PFSK-1 (cell line): ENCODE data around the gene ATG7.

ENCODE experiments used
- POLR2AphosphoS5 ChIP-seq: IDR thresholded peaks from 2 replicates; pipeline ENCODE4 v1.6.1; 2012; ENCODE audit warnings: low read depth, mild to moderate bottlenecking, control low read depth, low read length, moderate library complexity
- REST ChIP-seq, 2 experiments: IDR thresholded peaks; 2 replicates each; pipeline versions ENCODE4 v1.6.1 to v1.8.0; 2011 to 2012; ENCODE audit warnings: low read depth in 2 of 2, low read length in 2 of 2, control low read depth in 1 of 2, inconsistent platforms in 1 of 2, mild to moderate bottlenecking in 1 of 2, moderate library complexity in 1 of 2; ENCODE audit not compliant: insufficient read depth in 1 of 2
- SIN3A ChIP-seq: IDR thresholded peaks from 2 replicates; pipeline ENCODE4 v1.6.1; 2012; ENCODE audit warnings: mild to moderate bottlenecking, low read length, moderate library complexity, borderline replicate concordance; ENCODE audit not compliant: insufficient read depth
- TAF1 ChIP-seq: IDR thresholded peaks from 2 replicates; pipeline ENCODE4 v1.6.1; 2012; ENCODE audit warnings: low read length, control low read depth, borderline replicate concordance; ENCODE audit not compliant: insufficient read depth

DNA sequence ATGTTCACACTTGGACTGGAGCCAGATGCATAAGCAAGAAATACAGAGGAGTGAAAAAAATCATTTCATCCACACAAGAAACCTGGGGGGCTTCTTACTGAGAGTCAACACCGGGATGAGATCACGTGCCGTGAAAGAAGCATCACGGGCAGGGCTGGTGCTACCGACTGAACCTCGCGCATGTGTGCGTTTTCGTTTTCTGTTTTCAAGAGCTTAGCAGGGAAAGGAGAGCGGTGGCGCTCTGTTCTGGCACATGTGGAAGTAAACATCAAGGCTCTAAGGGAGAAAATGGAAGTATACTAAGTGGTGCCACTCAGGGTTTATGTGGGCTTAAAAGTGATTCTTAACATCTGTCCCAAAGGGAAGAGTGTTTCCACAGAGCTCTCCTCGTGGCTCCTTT lies 315.6 kb downstream of the ATG7 start:
- TF ChIP-seq TAF1 (no peak), POLR2AphosphoS5 (no peak), REST (IDR thresholded peaks at IDR 0.05; ENCODE audit: insufficient read depth in 1 of 2, low read depth in 2 of 2, low read length in 2 of 2) (no peak), SIN3A (no peak)
